ENCODE measurements around the gene MRPL49.
"Not testable (repeated sequence)": the region's sequence is repeated elsewhere in the genome, so short reads cannot be mapped to it uniquely, and the experiment has no call there.

The MRPL49 gene

DNA sequence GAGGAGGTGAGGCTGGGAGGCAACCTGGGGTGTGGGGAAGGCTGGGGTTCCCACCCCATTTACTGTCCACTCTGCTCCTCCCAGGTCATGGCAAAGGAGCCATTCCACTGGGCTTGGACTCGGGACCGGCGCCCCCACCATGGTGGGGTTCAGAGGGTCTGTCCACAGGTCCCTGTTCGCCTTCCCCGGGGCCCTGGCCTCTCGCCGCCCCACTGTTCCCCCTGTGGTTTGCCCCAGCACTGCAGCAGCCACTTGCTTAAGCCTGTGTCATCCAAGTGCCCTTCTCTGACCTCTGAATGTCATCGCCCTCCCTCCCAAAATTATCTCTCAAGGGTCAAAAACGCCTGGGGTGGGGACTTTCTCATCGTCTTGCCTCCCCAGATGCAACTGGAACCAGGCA lies 50.5 kb downstream of the MRPL49 start:
- no peak for DNase-seq

DNA sequence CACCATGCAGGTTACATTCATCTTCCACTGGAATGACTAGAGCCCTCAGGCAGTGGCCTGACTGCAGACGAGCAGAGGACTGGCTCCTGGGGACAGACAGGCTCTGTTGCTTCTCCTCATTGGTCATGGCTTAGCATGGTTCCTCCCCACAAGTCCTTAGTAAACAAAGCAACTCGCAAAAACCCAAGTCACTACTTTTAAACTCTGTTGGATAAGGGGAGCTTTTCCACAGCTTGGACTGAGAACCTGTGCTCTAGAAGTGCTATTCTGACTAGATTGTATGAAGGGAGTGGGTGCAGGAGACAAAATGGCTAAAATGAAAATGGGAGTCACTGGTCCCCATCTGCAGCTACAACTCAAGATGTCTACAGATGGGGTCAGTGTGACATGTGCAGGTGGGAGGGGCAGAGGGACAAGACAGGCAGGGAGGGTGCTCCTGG lies 52.5 kb downstream of the MRPL49 start:
- not testable (repeated sequence) for DNase-seq

Measured in stimulated activated CD4-positive, alpha-beta T cell treated with anti-CD3 and anti-CD28 coated beads, Interleukin-15, amount 100 ng/mL, for 24 hours (primary cell).